MM.1S (cell line): ENCODE results near the gene DNAJB6.

ENCODE experiments used
- CTCF ChIP-seq: fragments of 300-600 bp; sonication (generic); IDR thresholded peaks from 2 replicates; pipeline ENCODE4 v1.5.1; 2016; ENCODE audit warnings: antibody characterized with exemption, low read length, mixed read lengths
- EZH2 ChIP-seq: fragments of 300-600 bp; sonication (generic); optimal IDR thresholded peaks from 2 replicates; pipeline ENCODE3; 2017; ENCODE audit warnings: low read depth, mild to moderate bottlenecking, antibody characterized with exemption, low read length, mixed read lengths
- EZH2phosphoT487 ChIP-seq: fragments of 300-600 bp; sonication (generic); IDR thresholded peaks from 2 replicates; pipeline ENCODE4 v1.6.1; 2018; ENCODE audit warnings: antibody characterized with exemption, low read length

GRCh38 chr7:157442456-157442855, 105.7 kb downstream of the DNAJB6 start:
- TF ChIP-seq EZH2 (no peak), CTCF (no peak), EZH2phosphoT487 (no peak)
